Erythroblast (primary cell): Measurements from ENCODE around the gene CHID1.

ENCODE experiments used
- GATA1 ChIP-seq: IDR thresholded peaks from 2 replicates; pipeline ENCODE4 v1.6.1; 2011; ENCODE audit warnings: low read depth, mild to moderate bottlenecking, control low read depth, low read length, moderate library complexity
- POLR2A ChIP-seq: IDR thresholded peaks from 2 replicates; pipeline ENCODE4 v1.6.1; 2011; ENCODE audit warnings: mild to moderate bottlenecking, low read length

DNA sequence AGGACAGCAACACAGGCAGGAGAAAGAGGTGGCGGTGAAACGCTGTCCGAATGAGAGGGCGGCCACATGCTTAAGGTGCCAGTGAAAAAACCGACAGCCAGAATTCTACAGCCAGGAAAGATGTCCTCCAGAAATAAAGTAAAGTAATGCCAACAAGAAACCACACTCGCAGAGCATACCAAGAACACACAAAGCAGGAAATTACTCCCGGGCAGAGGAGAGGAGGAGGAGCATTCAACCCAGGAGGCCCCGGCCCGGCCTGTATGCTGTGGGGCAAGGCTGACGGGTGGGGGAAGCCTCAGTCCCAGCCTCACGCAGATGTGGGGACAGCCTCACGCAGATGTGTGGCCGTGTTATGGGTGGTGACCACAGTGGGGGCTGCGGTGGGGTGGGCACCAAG lies 28.0 kb downstream of the CHID1 start:
- TF ChIP-seq POLR2A (no peak), GATA1 (no peak)
